H4 (cell line): ENCODE results near the gene FAM114A2. TPM values are rescaled to one million over a fixed set of nuclear protein-coding genes. Genes with fewer than 3 reads are reported as not detected.

Experiments used
- total RNA-seq: library from RNA; depleted of rRNA; stranded (reverse); fragments of >200 nt; shearing (Covaris generic); gene quantifications from 2 replicates; pipeline ENCODE4 v1.2.3, GENCODE V29; 2014; rRNA removed

The FAM114A2 gene
- total RNA-seq, 1 experiment from 2014 or later = 14.6 TPM

Other genes starting within 250 kb of the FAM114A2 start
- 56.8 and 61.2 TPM in 2 replicates for gene MFAP3, start 57 bp upstream of the FAM114A2 start, total RNA-seq
- gene GALNT10, start 151.8 kb upstream of the FAM114A2 start, total RNA-seq = 22.8 and 33.2 TPM in 2 replicates